Caco-2 (cell line): ENCODE results near the gene ZNF319. TPM values are rescaled to one million over a fixed set of nuclear protein-coding genes. Genes with fewer than 3 reads are reported as not detected.

ENCODE experiments used
- BruUV-seq: library from RNA; stranded (reverse); fragments of 400-500 nt; replicated peaks from 2 replicates; lab custom pipeline; 2021; lab: Mats Ljungman, UMichigan
- CTCF ChIA-PET: fragments of 300-600 bp; sonication (Branson Sonifier 250); formaldehyde crosslinking; loops from one replicate; lab custom pipeline; 2022; ENCODE audit warnings: antibody characterized with exemption; lab: Charles Lee
- POLR2A ChIA-PET: fragments of 300-600 bp; sonication (Branson Sonifier 250); formaldehyde crosslinking; loops from one replicate; lab custom pipeline; 2022; ENCODE audit warnings: antibody characterized with exemption; lab: Charles Lee
- DNase-seq, 2 experiments: peaks; one replicate each; pipeline versions ENCODE4 v3.0.0 to v3.0.0-alpha.2; 2020 to 2022
- H3K27me3 ChIP-seq: replicated peaks from 2 replicates; pipeline ENCODE4 v1.6.0; 2011; ENCODE audit warnings: low read length; ENCODE audit not compliant: control insufficient read depth, insufficient read depth
- H3K36me3 ChIP-seq: 2 replicates; pipeline ENCODE4 v1.5.1; 2011; ENCODE audit warnings: low read length; ENCODE audit not compliant: control insufficient read depth, insufficient read depth
- H3K4me1 ChIP-seq: fragments of 250-450 bp; sonication (Bioruptor Pico); 2 replicates; pipeline ENCODE4 v1.5.1; 2020; ENCODE audit warnings: mild to moderate bottlenecking
- H3K4me3 ChIP-seq: 2 replicates; pipeline ENCODE4 v1.5.1; 2011; ENCODE audit warnings: low read depth, mild to moderate bottlenecking, control low read depth, low read length
- H3K9me3 ChIP-seq: fragments of 250-450 bp; sonication (Bioruptor Pico); 2 replicates; pipeline ENCODE4 v1.5.1; 2020; ENCODE audit warnings: mild to moderate bottlenecking, moderate library complexity
- H3K27ac Mint-ChIP-seq: one replicate; pipeline ENCODE4 v1.8.0; 2022; ENCODE audit warnings: mixed read lengths; ENCODE audit not compliant: unreplicated experiment
- H3K27me3 Mint-ChIP-seq: one replicate; pipeline ENCODE4 v1.8.0; 2022; ENCODE audit warnings: mixed read lengths; ENCODE audit not compliant: insufficient read depth, unreplicated experiment
- H3K36me3 Mint-ChIP-seq: one replicate; pipeline ENCODE4 v1.8.0; 2022; ENCODE audit warnings: mild to moderate bottlenecking, mixed read lengths; ENCODE audit not compliant: insufficient read depth, unreplicated experiment
- H3K4me1 Mint-ChIP-seq: one replicate; pipeline ENCODE4 v1.8.0; 2022; ENCODE audit warnings: low read depth, mixed read lengths; ENCODE audit not compliant: unreplicated experiment
- H3K4me3 Mint-ChIP-seq: one replicate; pipeline ENCODE4 v1.8.0; 2022; ENCODE audit warnings: mild to moderate bottlenecking, moderate library complexity, mixed read lengths; ENCODE audit not compliant: unreplicated experiment
- H3K9me3 Mint-ChIP-seq: one replicate; pipeline ENCODE4 v1.8.0; 2022; ENCODE audit warnings: mixed read lengths; ENCODE audit not compliant: unreplicated experiment
- intact Hi-C: fragments of 100-400 bp; cut with micrococcal nuclease; formaldehyde crosslinking; loops from one replicate; pipeline ENCODE4 v1.10.0; 2022; ENCODE audit not compliant: unreplicated experiment
- total RNA-seq: library from RNA; stranded (reverse); gene quantifications from 2 replicates; pipeline ENCODE4 v1.2.3, GENCODE V29; 2022
- TF ChIP-seq, protein P1 (sequence below), 2 experiments: fragments of 200-600 bp in 1 of 2; IDR thresholded peaks; 1 replicate in 1 of 2; 2 replicates in 1 of 2; pipeline versions ENCODE4 v1.5.1 to v1.8.0; 2011 to 2022; ENCODE audit warnings: antibody characterized with exemption in 1 of 2, control low read depth in 1 of 2, inconsistent platforms in 1 of 2, low read depth in 1 of 2, low read length in 1 of 2, mild to moderate bottlenecking in 1 of 2, moderate library complexity in 1 of 2; ENCODE audit not compliant: insufficient read depth in 1 of 2, severe bottlenecking in 1 of 2, unreplicated experiment in 1 of 2

Gene ZNF319
- total RNA-seq, 1 experiment from 2014 or later: 16.3 TPM

DNA sequence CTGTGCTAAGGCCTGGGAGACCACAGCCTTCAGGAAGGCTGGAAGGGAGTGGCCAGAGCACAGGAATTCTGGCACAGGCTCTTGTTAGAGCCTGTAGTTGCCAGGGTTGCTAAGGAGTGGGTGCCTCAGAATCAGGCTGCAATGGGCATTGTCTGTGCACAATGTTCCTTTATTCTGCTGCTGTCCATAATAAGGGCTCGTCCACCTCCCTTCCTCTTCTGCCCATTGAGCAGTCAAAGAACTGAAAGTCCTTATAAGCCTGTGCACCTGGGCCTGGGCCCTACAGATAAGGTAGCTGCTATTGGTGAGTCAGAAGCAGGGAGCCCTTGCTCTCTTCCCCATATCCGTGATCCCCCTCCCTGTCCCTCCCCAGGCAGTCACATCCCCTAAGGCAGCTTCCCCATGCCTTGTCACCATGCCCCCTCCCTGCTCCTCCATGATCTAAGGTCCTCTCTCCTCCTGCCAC, 24.1 kb downstream of the ZNF319 start:
- Histone ChIP-seq H3K27me3 (no peaks in the 10 kb centered on the region), H3K4me3 (no peak overlapping the region), H3K36me3 (no peaks in the 10 kb centered on the region), H3K9me3 (no peaks in the 10 kb centered on the region), H3K4me1 (peaks cover 10% of the 10 kb centered on the region)
- no peak overlapping the region for H3K4me3 Mint-ChIP-seq
- H3K36me3 Mint-ChIP-seq: no peaks in the 10 kb centered on the region
- POLR2A ChIA-PET: no interaction called here
- peaks cover 14% of the 10 kb centered on the region for H3K4me1 Mint-ChIP-seq
- no TSS peak for BruUV-seq
- H3K27me3 Mint-ChIP-seq: no peaks in the 10 kb centered on the region
- TF ChIP-seq, protein P1, sequence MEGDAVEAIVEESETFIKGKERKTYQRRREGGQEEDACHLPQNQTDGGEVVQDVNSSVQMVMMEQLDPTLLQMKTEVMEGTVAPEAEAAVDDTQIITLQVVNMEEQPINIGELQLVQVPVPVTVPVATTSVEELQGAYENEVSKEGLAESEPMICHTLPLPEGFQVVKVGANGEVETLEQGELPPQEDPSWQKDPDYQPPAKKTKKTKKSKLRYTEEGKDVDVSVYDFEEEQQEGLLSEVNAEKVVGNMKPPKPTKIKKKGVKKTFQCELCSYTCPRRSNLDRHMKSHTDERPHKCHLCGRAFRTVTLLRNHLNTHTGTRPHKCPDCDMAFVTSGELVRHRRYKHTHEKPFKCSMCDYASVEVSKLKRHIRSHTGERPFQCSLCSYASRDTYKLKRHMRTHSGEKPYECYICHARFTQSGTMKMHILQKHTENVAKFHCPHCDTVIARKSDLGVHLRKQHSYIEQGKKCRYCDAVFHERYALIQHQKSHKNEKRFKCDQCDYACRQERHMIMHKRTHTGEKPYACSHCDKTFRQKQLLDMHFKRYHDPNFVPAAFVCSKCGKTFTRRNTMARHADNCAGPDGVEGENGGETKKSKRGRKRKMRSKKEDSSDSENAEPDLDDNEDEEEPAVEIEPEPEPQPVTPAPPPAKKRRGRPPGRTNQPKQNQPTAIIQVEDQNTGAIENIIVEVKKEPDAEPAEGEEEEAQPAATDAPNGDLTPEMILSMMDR (IDR thresholded peaks at IDR 0.05; ENCODE audit: insufficient read depth in 1 of 2, low read depth in 1 of 2, low read length in 1 of 2, severe bottlenecking in 1 of 2, unreplicated experiment in 1 of 2): no peak
- intact Hi-C loops: no loop called here
- no peak for DNase-seq
- CTCF ChIA-PET: no interaction called here
- H3K27ac Mint-ChIP-seq: no peak overlapping the region
- no peaks in the 10 kb centered on the region for H3K9me3 Mint-ChIP-seq

DNA sequence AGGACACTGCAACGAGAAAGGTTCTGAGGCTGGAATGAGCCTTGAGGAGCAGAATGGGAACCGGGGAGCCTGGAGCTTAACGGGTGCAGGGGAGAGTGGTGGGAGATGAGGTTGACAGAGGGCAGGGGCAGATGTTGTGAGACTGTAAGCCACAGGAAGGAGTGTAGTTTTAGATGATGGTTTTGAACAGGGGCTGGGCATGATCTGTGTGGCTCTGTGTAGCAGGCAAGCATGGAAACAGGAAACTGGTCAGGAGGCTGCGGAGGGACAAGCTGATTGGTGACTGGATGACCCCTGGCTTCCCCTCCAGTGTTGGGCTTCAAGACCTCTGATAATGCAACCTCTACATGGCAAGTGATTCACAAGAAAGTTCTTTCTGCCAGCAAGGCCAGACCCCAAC, 28.2 kb downstream of the ZNF319 start:
- Histone ChIP-seq H3K9me3 (no peaks in the 10 kb centered on the region), H3K4me1 (no peaks in the 10 kb centered on the region), H3K36me3 (no peaks in the 10 kb centered on the region), H3K4me3 (no peak overlapping the region), H3K27me3 (no peaks in the 10 kb centered on the region)
- no TSS peak for BruUV-seq
- Mint-ChIP-seq H3K36me3 (no peaks in the 10 kb centered on the region), H3K27me3 (no peaks in the 10 kb centered on the region), H3K4me1 (no peaks in the 10 kb centered on the region), H3K27ac (no peak overlapping the region), H3K9me3 (no peaks in the 10 kb centered on the region), H3K4me3 (no peak overlapping the region)
- DNase-seq: no peak
- CTCF ChIA-PET: interaction anchor here (0.6 kb wide), 1 partner anchor 52 kb away, joined by 3 read pairs; no protein-coding TSS in a partner anchor
- TF ChIP-seq, protein P1 (IDR thresholded peaks at IDR 0.05; ENCODE audit: insufficient read depth in 1 of 2, low read depth in 1 of 2, low read length in 1 of 2, severe bottlenecking in 1 of 2, unreplicated experiment in 1 of 2): no peak
- POLR2A ChIA-PET: interaction anchor here (0.5 kb wide), 1 partner anchor 617 kb away, joined by 4 read pairs; no protein-coding TSS in a partner anchor
- intact Hi-C loops: no loop called here

DNA sequence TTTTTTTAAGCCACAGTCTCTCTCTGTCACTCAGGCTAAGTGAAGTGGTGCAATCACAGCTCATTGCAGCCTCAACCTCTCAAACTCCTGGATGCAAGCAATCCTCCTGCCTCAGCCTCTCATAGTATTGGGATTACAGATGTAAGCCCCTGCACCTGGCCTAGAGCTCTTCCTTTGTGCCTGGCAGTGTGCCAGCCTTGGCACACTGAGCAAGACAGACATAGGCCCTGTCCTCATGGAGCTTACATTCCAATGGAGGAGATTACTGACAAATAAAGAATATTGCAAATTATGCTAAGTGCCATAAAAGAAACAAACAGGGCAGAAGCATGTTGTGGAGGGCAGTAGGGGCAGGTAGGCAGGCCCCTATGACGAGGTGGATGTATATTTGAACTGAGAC, 28.6 kb downstream of the ZNF319 start:
- POLR2A ChIA-PET: no interaction called here

More for the DNA sequence above, 28.6 kb downstream of the ZNF319 start:
- intact Hi-C loops: no loop called here
- H3K4me1 ChIP-seq: no peaks in the 10 kb centered on the region
- H3K4me3 ChIP-seq: no peak overlapping the region
- H3K4me3 Mint-ChIP-seq: no peak overlapping the region
- no peak for DNase-seq
- TF ChIP-seq, protein P1 (IDR thresholded peaks at IDR 0.05; ENCODE audit: insufficient read depth in 1 of 2, low read depth in 1 of 2, low read length in 1 of 2, severe bottlenecking in 1 of 2, unreplicated experiment in 1 of 2): no peak
- H3K9me3 Mint-ChIP-seq: no peaks in the 10 kb centered on the region
- BruUV-seq: no TSS peak
- H3K36me3 Mint-ChIP-seq: no peaks in the 10 kb centered on the region
- no peak overlapping the region for H3K27ac Mint-ChIP-seq
- no peaks in the 10 kb centered on the region for H3K27me3 Mint-ChIP-seq
- H3K4me1 Mint-ChIP-seq: no peaks in the 10 kb centered on the region
- CTCF ChIA-PET: interaction anchor here (0.6 kb wide), 1 partner anchor 53 kb away, joined by 3 read pairs; no protein-coding TSS in a partner anchor
- no peaks in the 10 kb centered on the region for H3K27me3 ChIP-seq
- no peaks in the 10 kb centered on the region for H3K9me3 ChIP-seq
- H3K36me3 ChIP-seq: no peaks in the 10 kb centered on the region
